Astrocyte (in vitro differentiated cells and primary cell): ENCODE results near the gene PKD1. TPM values are rescaled to one million over a fixed set of nuclear protein-coding genes. Genes with fewer than 3 reads are reported as not detected.
A peak's percentile ranks its signal among the peaks of the same experiment; 100 is the strongest.

ENCODE experiments used
- DNase-seq: peaks from one replicate; pipeline ENCODE4 v3.0.0-alpha.2; 2010; ENCODE audit warnings: low read depth
- FAIRE-seq: peaks from 2 replicates; lab custom pipeline; 2011; peaks lifted over from hg19 to GRCh38; lab: Jason Lieb, UNC
- H2AFZ ChIP-seq: 2 replicates; pipeline ENCODE4 v1.6.0; 2012; ENCODE audit warnings: low read depth, low read length, inconsistent platforms
- H3K27ac ChIP-seq: 2 replicates; pipeline ENCODE4 v1.5.1; 2011; ENCODE audit warnings: low read depth, low read length, inconsistent platforms
- H3K27me3 ChIP-seq: 2 replicates; pipeline ENCODE4 v1.6.0; 2011; ENCODE audit warnings: low read length, inconsistent platforms; ENCODE audit not compliant: insufficient read depth
- H3K36me3 ChIP-seq: 2 replicates; pipeline ENCODE4 v1.5.1; 2011; ENCODE audit warnings: low read length, inconsistent platforms; ENCODE audit not compliant: insufficient read depth
- H3K4me1 ChIP-seq: 2 replicates; pipeline ENCODE4 v1.5.1; 2011; ENCODE audit warnings: low read length, inconsistent platforms; ENCODE audit not compliant: insufficient read depth
- H3K4me2 ChIP-seq: 2 replicates; pipeline ENCODE4 v1.6.0; 2012; ENCODE audit warnings: low read length, inconsistent platforms
- H3K4me3 ChIP-seq: 2 replicates; pipeline ENCODE4 v1.5.1; 2011; ENCODE audit warnings: low read depth, mild to moderate bottlenecking, low read length, inconsistent platforms; ENCODE audit not compliant: insufficient read depth
- H3K79me2 ChIP-seq: 2 replicates; pipeline ENCODE4 v1.6.0; 2012; ENCODE audit warnings: mild to moderate bottlenecking, low read length, inconsistent platforms; ENCODE audit not compliant: insufficient read depth
- H3K9ac ChIP-seq: 2 replicates; pipeline ENCODE4 v1.6.0; 2012; ENCODE audit warnings: mild to moderate bottlenecking, low read length, inconsistent platforms
- H3K9me3 ChIP-seq: 2 replicates; pipeline ENCODE4 v1.5.1; 2012; ENCODE audit warnings: low read depth, mild to moderate bottlenecking, low read length, inconsistent platforms; ENCODE audit not compliant: insufficient read depth
- H4K20me1 ChIP-seq: 2 replicates; pipeline ENCODE4 v1.6.0; 2012; ENCODE audit warnings: low read length, inconsistent platforms; ENCODE audit not compliant: insufficient read depth
- H3K27ac Mint-ChIP-seq: one replicate; pipeline ENCODE4 v1.8.0; 2021; ENCODE audit warnings: mild to moderate bottlenecking, mixed read lengths; ENCODE audit not compliant: unreplicated experiment
- H3K27me3 Mint-ChIP-seq: one replicate; pipeline ENCODE4 v1.8.0; 2021; ENCODE audit warnings: low read depth, mixed read lengths; ENCODE audit not compliant: unreplicated experiment
- H3K36me3 Mint-ChIP-seq: one replicate; pipeline ENCODE4 v1.8.0; 2021; ENCODE audit warnings: low read depth, mixed read lengths; ENCODE audit not compliant: unreplicated experiment
- H3K4me1 Mint-ChIP-seq: one replicate; pipeline ENCODE4 v1.8.0; 2021; ENCODE audit warnings: low read depth, mixed read lengths; ENCODE audit not compliant: unreplicated experiment
- H3K4me3 Mint-ChIP-seq: one replicate; pipeline ENCODE4 v1.8.0; 2021; ENCODE audit warnings: mild to moderate bottlenecking, moderate library complexity, mixed read lengths; ENCODE audit not compliant: unreplicated experiment
- H3K9me3 Mint-ChIP-seq: one replicate; pipeline ENCODE4 v1.8.0; 2021; ENCODE audit warnings: mild to moderate bottlenecking, mixed read lengths; ENCODE audit not compliant: unreplicated experiment
- EZH2 ChIP-seq: IDR thresholded peaks from 2 replicates; pipeline ENCODE4 v1.6.1; 2012; ENCODE audit warnings: mild to moderate bottlenecking, low read length, inconsistent platforms; ENCODE audit not compliant: insufficient read depth
- total RNA-seq: library from RNA; stranded (reverse); gene quantifications from 2 replicates; pipeline ENCODE4 v1.2.1, GENCODE V29; 2021
- TF ChIP-seq, protein P1 (sequence below): IDR thresholded peaks from 2 replicates; pipeline ENCODE4 v1.5.1; 2011; ENCODE audit warnings: low read depth, mild to moderate bottlenecking, inconsistent platforms, low read length, moderate library complexity; ENCODE audit not compliant: insufficient read depth

The PKD1 gene
- total RNA-seq, 1 donor from 2014 or later, result 112 TPM

GRCh38 chr16:2095315-2095853 is 40.3 kb downstream of the PKD1 start:
- FAIRE-seq, result no peak
- Histone ChIP-seq H3K4me3 (no peak overlapping the region), H3K4me1 (peaks cover 11% of the 10 kb centered on the region), H3K9me3 (no peaks in the 10 kb centered on the region), H3K9ac (no peak overlapping the region), H3K4me2 (no peak overlapping the region), H3K27me3 (no peaks in the 10 kb centered on the region), H3K79me2 (no peaks in the 10 kb centered on the region), H3K36me3 (no peaks in the 10 kb centered on the region), H2AFZ (no peak overlapping the region), H4K20me1 (peaks cover 37% of the 10 kb centered on the region), H3K27ac (peak overlapping the region; percentile 22)
- peak; percentile 36 for DNase-seq
- Mint-ChIP-seq H3K9me3 (no peaks in the 10 kb centered on the region), H3K27me3 (no peaks in the 10 kb centered on the region), H3K4me1 (no peaks in the 10 kb centered on the region), H3K36me3 (peaks cover 9% of the 10 kb centered on the region), H3K4me3 (no peak overlapping the region), H3K27ac (no peak overlapping the region)
- no peak for TF ChIP-seq EZH2
- TF ChIP-seq, protein P1, sequence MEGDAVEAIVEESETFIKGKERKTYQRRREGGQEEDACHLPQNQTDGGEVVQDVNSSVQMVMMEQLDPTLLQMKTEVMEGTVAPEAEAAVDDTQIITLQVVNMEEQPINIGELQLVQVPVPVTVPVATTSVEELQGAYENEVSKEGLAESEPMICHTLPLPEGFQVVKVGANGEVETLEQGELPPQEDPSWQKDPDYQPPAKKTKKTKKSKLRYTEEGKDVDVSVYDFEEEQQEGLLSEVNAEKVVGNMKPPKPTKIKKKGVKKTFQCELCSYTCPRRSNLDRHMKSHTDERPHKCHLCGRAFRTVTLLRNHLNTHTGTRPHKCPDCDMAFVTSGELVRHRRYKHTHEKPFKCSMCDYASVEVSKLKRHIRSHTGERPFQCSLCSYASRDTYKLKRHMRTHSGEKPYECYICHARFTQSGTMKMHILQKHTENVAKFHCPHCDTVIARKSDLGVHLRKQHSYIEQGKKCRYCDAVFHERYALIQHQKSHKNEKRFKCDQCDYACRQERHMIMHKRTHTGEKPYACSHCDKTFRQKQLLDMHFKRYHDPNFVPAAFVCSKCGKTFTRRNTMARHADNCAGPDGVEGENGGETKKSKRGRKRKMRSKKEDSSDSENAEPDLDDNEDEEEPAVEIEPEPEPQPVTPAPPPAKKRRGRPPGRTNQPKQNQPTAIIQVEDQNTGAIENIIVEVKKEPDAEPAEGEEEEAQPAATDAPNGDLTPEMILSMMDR, result no peak

DNA sequence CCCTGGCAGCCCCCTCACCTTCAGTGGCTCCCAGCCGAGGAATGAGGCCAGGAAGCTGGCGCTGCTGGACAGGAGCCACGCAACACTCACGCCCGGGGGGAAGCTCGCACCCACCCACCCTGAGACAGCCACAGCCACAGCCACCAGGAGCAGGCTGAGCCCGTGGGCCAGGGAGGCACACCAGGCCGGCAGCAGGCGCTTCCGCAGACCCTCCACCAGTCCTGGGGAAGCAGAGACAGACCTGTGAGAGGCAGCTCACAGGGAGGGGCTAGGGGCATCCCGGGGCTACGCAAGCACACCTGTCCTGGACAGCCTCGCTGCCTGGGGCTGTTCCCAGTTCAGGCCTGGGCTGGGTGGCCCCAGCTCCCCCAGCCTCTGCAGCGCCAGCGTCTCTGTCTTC is 41.9 kb downstream of the PKD1 start:
- Mint-ChIP-seq H3K27me3 (no peaks in the 10 kb centered on the region), H3K4me1 (no peaks in the 10 kb centered on the region)

DNA sequence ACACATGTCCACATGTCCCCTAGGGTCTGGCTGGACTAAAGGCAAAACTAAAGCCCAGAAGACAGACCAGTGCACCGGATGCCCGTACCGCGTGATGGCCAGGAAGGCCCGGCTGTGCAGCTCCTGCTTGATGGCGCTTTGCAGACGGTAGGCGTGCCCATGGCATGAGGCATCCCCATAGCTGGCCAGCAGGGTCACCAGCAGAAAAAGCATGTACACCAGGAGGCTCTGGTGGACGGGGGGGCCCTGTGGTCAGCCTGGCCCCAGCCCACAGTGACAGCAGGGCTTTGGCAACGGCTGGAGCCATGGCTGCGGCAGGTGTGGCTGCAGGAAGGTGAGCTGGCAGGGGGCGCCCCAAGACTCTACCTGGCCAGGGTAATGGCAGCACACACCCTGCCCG is 42.8 kb downstream of the PKD1 start:
- Histone ChIP-seq H4K20me1 (peaks cover 60% of the 10 kb centered on the region), H3K36me3 (no peaks in the 10 kb centered on the region), H3K4me1 (peaks cover 11% of the 10 kb centered on the region), H2AFZ (no peak overlapping the region), H3K9ac (no peak overlapping the region), H3K27ac (no peak overlapping the region), H3K79me2 (no peaks in the 10 kb centered on the region), H3K4me3 (no peak overlapping the region), H3K27me3 (no peaks in the 10 kb centered on the region), H3K4me2 (no peak overlapping the region), H3K9me3 (no peaks in the 10 kb centered on the region)
- DNase-seq (no peak), FAIRE-seq (no peak)
- Mint-ChIP-seq H3K4me1 (no peaks in the 10 kb centered on the region), H3K27ac (no peak overlapping the region), H3K36me3 (peaks cover 13% of the 10 kb centered on the region), H3K4me3 (no peak overlapping the region), H3K27me3 (no peaks in the 10 kb centered on the region), H3K9me3 (no peaks in the 10 kb centered on the region)
- no peak for TF ChIP-seq EZH2
- TF ChIP-seq, protein P1, result no peak

More for the DNA sequence above, 41.9 kb downstream of the PKD1 start:
- Histone ChIP-seq H3K4me2 (no peak overlapping the region), H4K20me1 (peaks cover 51% of the 10 kb centered on the region), H3K36me3 (no peaks in the 10 kb centered on the region), H3K27ac (no peak overlapping the region), H3K79me2 (no peaks in the 10 kb centered on the region), H3K4me1 (peaks cover 11% of the 10 kb centered on the region), H3K9ac (no peak overlapping the region), H3K27me3 (no peaks in the 10 kb centered on the region), H2AFZ (no peak overlapping the region), H3K4me3 (no peak overlapping the region), H3K9me3 (no peaks in the 10 kb centered on the region)
- no peaks in the 10 kb centered on the region for H3K9me3 Mint-ChIP-seq
- DNase-seq (no peak), FAIRE-seq (no peak)
- H3K4me3 Mint-ChIP-seq, result no peak overlapping the region
- no peak for TF ChIP-seq EZH2
- TF ChIP-seq, protein P1, result no peak
- no peak overlapping the region for H3K27ac Mint-ChIP-seq
- peaks cover 9% of the 10 kb centered on the region for H3K36me3 Mint-ChIP-seq
